Dedifferentiated amniotic fluid mesenchymal stem cell (primary cell): ENCODE measurements around the gene DNAAF3.

Experiments
- DNase-seq: peaks from one replicate; pipeline ENCODE4 v3.0.0-alpha.2; 2016; ENCODE audit errors: extremely low spot score

The DNAAF3 gene

DNA sequence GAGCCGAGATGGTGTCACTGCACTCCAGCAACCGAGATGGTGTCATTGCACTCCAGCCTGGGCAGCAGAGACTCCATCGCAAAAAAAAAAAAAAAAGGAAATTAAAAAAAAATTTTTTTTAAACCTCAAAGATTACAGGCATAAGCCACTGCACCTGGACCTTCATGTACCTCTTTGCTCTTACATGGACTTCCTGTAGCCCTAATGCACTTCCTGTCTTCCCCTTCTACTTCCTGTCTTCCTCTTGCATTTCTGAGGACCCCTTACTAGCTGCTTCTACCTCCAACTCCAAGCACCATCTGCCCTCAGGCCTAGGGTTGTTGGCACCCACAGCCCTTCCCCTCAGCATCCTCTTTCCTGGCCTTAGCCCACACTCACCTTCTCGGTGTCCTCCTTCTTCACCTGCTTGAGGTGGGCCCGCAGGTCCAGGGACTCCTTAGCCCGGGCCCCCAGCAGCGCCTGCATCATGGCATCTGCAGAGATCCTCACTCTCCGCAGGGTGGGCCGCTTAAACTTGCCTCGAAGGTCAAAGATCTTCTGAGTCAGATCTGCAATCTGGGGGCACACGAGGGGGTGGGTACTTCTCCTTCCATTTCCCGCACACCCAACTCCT is 12.7 kb downstream of the DNAAF3 start:
- no peak for DNase-seq

DNA sequence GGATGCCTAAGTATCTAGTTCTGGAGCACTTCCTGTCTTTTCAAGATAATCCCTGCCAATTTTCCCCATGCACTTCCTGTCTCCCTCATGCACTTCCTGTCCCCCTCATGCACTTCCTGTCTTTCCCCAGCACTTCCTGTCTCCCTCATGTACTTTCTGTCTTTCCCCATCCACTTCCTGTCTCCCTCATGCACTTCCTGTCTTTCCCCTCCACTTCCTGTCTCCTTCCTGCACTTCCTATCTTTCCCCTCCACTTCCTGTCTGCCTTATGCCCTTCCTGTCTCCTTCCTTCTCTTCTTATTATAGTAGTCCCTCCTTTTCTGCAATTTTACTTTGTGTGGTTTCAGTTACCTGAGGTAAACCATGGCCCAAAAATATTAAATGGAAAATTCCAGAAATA is 14.4 kb downstream of the DNAAF3 start:
- DNase-seq = no peak

DNA sequence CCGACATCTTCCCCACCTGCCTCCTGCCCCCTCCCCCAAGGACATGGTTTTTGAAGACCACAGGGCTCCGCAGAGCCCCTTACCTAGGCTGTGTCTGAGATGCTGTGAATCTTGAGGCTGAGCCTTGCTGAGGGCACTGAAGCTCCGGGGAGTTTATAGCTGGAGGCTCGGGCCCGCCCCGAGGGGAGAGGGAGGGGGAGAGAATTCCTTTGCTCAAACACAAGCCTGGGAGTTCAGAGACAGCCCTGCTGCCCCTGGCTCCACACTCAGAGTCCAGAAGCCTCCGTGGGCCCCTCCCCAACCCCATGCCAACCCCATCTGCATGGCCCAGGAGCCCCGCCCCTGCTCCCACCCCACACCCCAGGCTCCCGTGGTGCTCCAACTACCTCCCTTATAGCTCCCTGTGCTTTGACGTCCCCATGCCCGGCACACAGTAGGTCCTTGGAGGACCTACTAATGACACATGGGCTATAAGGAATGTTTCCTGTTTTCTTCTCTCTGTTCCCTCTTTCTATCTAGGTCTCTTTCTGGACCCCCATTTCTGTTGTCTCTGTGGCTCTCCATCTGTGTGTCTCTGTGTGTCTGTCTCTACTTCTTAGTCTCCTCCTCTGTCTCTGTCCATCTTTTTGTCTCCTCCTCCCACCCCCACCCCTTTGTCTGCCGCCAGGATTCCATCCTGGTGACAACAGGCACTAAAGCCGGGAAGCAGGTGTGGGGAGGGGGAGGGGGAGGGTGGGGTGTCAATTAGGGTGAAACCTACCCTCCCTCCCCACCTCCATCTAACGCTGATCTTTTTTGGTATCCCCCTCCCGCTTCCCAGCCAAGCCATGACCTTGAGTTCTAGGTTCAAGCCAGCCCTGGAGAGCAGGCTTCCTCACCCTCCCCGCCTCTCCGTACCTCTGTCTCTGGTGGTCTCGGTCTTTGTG is 17.1 kb downstream of the DNAAF3 start, which contains the start of gene TNNT1:
Gene TNNT1, minus strand, starts transcription at position 129 of the 926 bp plus-strand sequence. CDS start 2,049 bp downstream, outside the sequence.
- no peak for DNase-seq

DNA sequence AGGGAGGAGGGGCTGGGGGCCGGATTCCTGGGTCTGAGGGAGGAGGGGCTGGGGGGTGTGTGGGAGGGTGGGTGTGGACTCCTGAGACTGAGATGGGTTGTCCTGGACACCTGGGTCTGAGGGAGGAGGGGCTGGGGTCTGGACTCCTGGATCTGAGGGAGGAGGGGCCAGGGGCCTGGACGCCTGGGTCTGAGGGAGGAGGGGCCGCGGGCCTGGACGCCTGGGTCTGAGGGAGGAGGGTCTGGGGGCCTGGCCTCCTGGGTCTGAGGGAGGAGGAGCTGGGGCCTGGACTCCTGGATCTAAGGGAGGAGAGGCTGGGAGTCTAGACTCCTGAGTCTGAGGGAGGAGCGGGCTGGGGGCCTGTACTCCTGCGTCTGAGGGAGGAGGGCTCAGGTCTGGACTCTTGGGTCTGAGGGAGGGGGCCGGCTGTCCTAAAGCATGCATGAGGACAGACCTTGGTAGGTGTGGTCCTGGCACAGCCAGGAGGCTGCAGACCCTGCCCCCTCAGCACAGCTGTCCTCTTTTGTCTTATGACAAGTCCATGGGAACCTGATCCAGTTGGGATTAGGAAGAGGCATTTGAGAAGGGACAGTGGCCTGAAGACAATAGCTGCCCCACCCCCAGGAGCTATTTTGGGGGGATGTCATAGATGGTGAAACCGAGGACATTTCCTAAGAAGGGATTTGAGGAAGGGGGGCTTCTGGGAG is 18.7 kb downstream of the DNAAF3 start:
- no peak for DNase-seq

DNA sequence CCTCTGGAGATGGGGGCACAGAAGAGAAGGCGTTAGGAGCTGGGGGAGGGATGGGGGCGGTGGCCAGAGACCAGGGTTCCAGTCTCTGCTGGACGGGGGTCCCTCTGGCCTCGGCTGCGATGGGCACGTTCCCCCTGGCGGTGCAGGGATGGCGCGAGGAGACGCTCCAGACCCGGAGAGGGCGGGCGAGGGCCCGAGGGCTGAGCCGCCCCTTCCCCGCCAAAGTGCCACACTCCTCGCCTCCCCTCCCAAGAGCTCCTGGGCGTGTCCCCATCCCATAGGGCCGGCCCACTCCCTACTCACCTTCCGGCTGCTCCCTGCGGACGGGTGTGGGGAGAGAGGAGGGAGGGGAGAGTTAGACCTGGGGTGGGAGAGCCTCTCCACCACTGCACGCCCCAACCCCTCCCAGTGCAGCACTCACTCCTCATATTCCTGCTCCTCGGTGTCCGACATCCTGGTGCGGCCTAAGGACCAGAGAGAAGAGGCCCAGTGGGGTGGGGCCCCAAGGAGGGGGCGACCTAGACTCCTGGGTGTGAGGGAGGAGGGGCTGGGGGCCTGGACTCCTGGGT is 19.6 kb downstream of the DNAAF3 start:
- DNase-seq = no peak

DNA sequence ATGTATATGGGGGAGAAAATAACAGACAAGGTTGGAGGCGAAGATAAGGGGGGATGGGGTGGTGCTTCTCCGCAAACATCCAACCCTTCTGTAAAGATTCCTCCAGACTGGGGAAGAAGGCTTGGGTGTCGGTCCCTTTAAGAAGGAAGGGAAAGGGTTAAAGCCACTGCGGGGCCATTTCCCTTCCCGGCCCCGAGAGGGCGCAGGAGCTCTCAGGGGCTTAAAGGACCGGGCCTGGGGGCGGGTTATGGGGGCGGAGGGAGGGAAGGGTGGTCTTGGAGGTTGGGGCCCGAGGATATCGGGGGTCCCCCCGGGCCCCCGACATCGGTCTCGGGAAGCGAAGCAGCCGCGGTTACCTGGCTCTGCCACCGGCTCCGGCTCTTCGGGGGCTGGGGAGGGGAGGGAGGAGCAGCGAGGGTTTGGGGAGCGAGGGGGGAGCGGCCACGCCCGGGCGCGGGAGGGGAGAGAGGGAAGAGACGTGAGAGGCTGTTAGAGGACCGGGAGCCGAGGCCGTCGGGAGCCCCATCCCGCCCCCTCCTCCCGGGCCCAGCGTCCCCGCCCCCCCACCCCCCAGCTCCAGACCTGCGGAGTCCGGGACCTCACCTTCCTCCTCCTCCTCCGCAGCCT is 20.2 kb downstream of the DNAAF3 start:
- DNase-seq = no peak

DNA sequence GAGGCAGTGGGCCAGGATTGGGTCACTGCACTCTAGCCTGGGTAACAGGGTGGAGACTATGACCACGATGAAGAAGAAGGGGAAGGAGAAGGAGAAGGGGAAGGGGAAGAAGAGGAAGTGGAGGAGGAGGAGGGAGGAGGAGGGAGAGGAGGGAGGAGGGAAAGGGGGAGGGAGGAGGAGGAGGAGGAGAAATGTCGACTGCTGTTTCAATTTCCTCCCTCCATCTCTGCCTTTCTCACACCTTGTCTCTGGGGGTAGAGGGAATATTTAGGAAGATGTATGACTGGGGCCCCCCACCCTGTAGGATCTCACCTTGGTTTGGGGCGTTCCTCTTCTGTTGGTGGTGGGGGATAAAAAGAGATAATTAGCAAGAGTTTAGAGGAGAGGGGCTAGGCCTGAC is 21.2 kb downstream of the DNAAF3 start:
- no peak for DNase-seq

DNA sequence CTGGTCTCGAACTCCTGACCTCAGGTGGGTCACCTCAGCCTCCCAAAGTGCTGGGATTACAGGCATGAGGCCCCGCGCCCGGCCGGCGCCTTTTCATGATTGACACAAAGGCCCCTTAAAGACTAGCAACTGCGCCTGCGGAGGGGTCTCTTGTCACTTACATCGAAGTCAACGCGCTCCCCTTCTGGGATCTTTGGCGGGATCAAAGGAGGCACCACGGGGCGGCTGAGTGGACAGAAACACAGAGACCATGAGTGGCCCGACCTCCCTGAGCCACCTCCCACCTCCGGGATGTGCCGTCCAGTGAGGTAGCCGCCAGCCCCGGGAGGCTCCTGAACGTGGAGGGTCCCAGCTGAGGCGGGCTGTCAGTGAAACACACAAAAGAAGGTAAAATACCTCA is 24.7 kb downstream of the DNAAF3 start:
- no peak for DNase-seq

DNA sequence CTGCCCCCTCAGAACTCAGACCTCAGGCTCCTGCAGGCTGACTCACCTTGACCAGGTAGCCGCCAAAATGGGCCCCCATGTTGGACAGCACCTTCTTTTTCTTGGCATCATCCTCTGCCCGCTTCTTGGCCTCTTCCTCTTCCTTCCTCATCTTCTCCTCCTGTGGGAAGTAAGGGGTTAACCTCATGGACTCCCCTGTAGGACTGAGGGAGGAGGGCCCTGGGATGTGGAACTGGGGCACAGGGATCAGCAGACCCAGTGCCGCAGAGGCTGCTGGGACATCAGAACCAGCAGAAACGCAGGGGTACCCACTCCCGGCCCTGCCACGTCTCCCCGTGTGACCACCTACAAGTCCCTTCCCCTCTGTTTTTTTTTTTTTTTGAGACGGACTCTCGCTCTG is 28.5 kb downstream of the DNAAF3 start:
- DNase-seq = no peak

DNA sequence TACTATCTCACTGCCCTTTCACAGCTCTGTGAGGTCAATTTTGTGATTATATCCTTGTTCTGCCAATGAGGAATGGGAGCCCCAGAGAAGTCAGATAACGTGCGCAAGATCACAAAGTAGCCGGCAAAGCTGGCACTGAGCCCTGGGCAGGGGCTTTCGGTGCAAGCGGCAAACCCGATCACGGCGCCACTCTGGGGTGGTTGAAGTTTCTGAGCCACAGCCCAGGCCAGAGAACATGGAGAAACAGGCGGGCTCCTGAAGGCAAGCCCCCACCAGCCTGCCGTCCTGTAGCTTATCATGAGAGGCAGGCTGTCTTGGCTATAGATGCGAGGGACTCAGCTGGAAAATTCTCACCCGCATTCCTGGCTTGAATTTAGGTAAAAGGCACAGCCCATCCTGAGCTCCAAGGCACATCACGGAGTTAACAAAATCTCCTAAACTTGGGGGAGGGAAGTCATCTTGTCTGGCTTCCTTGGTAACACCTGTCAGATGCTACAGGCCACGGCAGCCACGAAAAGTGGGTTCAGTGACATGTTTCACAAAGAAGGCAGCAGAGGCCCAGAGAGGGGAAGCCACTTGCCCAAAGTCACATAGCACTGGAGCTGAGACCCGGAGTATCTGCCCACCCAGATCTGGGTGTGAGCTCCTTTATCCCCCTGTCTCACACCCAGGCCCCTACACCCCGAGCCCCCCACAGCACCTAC is 29.9 kb downstream of the DNAAF3 start:
- no peak for DNase-seq

DNA sequence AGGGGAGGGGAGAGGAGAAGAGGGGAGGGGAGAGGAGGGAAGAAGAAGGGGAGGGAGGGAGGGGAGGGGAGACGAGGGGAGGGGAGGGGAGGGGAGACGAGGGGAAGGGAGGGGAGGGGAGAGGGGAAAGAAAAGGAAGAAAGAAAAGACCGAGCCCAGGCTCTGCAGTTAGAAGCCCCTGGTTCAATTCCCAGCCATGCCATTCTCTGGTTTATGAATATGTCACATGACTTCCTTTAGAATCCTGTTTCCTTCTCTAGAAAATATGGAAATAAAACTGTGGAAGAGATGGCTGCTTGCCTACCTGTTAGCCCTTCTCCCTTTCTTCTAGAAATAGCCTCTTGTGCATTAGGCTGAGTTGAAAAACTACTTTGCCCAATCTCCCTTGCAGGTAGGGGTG is 31.7 kb downstream of the DNAAF3 start:
- DNase-seq = no peak

DNA sequence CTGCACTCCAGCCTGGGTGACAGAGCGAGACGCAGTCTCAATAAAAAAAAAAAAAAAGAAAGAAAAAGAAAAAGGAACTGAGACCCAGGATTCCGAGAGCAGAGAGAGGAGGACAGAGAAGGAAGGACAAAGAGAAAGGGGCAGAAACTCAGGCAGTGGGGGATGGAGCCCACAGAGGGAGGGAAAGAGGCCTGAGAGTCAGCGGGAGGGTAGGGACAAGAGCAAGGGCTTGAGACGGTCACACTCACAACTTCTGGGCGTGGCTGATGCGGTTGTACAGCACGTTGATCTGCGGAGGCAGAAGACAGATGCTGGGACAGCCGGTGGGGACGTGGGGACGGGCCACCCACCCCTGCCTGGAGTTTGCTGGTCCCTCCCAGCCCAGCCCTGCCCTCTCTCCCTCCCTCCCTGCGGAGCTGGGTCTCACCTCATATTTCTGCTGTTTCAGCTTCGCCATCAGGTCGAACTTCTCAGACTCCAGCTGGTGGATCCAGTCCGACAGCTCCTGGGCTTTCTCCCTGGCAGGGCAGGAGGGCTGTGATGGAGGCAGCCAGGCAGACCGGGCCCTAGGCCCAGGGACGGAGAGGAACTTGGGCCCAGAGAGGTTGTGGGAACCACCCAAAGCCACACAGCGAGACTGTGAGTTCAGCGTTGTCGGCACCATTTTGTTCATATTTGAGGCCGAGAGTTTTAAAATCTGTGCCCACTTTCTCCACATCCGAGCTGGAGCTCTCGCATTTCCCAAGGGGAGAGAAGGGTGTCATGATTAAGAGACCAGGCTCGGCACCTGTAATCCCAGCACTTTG is 32.6 kb downstream of the DNAAF3 start:
- no peak for DNase-seq

DNA sequence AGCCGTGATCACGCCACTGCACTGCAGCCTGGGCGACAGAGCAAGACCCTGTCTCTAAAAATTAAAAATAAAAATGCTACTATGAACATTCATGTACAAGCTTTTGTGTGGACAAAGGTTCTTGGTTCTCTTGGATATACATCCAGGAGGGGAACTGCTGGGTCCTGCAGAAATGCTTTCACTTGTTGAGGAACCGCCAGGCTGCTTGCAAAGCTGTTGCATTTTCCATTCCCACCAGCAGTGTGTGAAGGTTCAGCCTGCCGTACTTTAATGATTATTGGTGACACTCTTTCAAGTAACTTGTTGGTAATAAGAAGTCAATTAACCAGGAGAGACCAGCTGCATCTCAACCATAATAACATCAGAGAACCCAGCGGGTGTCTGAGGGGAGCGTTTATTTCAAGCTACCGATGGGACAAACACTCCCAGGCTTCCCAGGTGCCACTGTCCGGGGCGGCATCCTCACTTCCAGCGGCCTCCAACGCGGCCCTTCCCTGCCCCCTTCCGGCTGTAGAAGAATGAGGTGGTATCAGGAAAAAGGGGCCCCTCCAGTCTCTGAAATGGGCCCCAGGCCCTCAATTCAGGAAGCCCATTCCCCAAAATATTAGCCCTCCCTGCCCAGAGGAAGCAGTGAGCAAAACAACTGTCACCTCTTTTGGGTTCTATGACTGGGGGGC is 33.8 kb downstream of the DNAAF3 start:
- no peak for DNase-seq

DNA sequence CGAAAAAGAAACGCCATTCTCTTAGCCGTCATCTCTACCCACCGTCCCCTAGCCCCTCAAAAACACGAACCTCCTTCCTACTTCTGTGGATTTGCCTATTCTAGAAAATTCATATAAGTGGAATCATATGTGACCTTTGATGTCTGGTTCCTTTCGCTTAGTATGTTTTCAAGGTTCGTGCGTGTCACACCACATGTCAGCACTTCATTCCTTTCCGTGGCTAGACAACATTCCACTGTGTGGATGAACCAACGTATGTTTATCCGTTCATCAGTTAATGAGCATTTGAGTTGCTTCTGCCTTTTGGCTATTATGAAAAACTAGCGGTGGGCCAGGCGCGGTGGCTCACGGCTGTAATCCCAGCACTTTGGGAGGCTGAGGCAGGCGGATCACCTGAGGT is 35.0 kb downstream of the DNAAF3 start:
- no peak for DNase-seq

DNA sequence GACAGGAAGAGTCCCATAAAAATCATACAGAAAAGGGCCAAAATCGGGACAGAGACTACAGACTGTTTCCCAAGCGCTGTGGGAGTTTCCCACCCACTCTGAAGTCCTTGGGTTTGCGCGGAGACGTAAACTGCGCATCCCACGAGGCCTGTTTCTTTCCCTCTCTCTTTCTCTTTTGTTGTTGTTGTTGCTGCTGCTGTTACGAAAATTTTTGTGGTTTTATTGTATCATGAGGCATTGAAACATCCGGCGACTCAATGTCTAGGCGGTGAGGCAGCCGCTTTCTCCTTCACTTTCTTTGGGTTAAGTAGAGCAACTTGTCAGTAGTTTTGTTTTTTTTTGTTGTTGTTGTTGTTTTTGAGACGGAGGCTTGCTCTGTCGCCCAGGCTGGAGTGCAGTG is 47.4 kb downstream of the DNAAF3 start:
- no peak for DNase-seq

DNA sequence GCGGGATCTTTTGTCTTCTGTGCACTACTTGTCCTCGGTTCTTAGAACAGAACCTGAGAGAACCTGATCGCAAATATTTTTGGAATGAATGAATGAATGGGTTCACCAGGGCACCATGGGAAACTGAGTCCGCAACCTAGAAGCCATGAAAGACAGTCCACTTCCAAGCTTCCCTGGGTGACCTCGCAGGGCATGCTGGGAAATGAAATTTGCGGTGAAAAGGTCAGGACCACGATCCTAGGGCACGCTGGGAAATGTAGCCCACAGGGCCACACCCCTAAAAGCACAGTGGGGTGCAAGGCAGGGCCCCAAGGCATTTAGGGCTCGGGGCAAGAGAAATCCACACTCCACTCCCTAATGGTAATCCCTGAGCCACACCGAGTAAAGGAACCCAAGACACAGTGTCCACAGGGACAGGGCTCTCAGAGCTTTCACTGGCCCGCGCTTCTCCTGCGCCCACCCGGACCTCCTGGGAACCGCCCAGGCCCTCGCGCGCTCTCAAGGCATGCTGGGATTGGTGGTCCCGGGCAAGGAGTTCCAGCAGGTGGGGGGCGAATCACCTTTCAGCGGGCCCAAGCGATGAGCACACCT is 47.9 kb downstream of the DNAAF3 start:
- DNase-seq = no peak

DNA sequence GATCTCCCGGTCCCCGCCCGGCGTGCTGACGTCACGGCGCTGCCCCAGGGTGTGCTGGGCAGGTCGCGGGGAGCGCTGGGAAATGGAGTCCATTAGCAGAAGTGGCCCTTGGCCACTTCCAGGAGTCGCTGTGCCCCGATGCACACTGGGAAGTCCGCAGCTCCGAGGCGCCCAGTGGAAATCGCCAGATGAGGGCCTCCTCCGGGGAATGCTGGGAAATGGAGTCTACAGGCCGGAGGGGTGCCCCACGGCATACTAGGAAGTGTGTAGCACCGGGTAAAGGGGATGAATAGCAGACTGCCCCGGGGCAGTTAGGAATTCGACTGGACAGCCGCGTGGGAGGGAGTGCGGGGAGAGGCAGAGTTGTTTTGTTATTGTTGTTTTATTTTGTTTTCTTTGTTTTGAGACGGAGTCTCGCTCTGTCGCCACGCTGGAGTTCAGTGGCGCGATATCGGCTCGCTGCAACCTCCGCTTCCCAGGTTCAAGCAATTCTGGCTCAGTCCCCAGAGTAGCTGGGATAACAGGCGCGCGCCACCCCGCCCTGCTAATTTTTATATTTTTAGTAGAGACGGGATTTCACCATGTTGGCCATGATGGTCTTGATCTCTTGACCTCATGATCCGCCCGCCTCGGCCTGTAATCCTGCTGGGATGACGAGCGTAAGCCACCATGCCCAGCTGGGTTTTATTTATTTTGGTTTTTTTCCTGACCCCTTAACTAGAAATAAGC is 48.6 kb downstream of the DNAAF3 start:
- DNase-seq = peak; percentile 98

DNA sequence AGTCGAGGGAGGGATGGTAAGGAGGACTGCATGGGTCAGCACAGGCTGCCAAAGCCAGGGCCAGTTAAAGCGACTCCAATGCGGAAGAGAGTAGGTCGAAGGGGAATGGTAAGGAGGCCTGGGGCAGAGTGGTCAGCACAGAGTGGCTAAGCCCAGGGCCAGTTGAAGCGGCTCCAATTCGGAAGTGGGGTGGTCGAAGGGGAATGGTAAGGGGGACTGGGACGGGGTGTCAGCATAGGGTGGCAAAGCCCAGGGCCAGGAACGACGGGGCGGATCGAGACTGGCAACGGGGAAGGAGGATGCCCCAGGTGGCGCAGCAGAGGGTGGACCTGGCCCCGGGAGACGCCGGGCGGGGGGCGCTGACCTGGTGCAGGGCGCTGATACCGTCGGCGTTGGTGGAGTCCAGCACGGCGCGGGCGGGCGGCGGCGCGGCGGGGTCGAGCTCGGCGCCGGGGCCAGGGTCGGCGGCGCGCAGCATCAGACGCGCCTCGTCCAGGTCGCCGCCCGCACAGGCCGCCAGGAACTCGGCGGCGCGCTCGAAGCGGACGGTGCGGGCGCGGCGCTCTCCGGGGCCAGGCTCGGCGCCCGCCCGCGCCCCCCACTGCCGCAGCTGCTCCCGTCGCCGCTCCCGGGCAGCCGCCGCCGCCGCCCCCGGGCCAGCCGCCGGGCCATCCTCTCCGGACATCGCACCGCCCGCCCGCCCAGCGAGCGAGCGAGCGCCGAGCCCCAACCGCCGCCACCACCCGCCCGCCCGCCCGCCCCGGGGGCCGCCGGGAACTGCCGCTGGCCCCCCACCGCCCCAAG is 49.4 kb downstream of the DNAAF3 start, which contains the start of gene PPP1R12C:
Gene PPP1R12C, minus strand, starts transcription at position 779 of the 804 bp plus-strand sequence. Its CDS starts 94 bp downstream, at position 685.
- DNase-seq = no peak
